ENCODE data around the gene UNC80.

GRCh38 chr2:209970711-209971110 is 199.1 kb downstream of the UNC80 start:
- TF ChIP-seq, protein P1, sequence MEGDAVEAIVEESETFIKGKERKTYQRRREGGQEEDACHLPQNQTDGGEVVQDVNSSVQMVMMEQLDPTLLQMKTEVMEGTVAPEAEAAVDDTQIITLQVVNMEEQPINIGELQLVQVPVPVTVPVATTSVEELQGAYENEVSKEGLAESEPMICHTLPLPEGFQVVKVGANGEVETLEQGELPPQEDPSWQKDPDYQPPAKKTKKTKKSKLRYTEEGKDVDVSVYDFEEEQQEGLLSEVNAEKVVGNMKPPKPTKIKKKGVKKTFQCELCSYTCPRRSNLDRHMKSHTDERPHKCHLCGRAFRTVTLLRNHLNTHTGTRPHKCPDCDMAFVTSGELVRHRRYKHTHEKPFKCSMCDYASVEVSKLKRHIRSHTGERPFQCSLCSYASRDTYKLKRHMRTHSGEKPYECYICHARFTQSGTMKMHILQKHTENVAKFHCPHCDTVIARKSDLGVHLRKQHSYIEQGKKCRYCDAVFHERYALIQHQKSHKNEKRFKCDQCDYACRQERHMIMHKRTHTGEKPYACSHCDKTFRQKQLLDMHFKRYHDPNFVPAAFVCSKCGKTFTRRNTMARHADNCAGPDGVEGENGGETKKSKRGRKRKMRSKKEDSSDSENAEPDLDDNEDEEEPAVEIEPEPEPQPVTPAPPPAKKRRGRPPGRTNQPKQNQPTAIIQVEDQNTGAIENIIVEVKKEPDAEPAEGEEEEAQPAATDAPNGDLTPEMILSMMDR (IDR thresholded peaks at IDR 0.05), result no peak
- no peak for TF ChIP-seq EP300 (IDR thresholded peaks at IDR 0.05)
- no peak for TF ChIP-seq POLR2A (IDR thresholded peaks at IDR 0.05)

All from gastroesophageal sphincter (tissue), 3 donors.